Nephron progenitor cell (in vitro differentiated cells): ENCODE data around the gene USP31.

ENCODE experiments used
- DNase-seq: peaks from one replicate; pipeline ENCODE4 v3.0.0; 2021
- H3K27ac Mint-ChIP-seq: 2 replicates; pipeline ENCODE4 v1.8.0; 2021; ENCODE audit warnings: mild to moderate bottlenecking, moderate library complexity, mixed read lengths
- H3K27me3 Mint-ChIP-seq: 2 replicates; pipeline ENCODE4 v1.8.0; 2021; ENCODE audit warnings: mild to moderate bottlenecking, low read depth, mixed read lengths; ENCODE audit not compliant: poor library complexity
- H3K36me3 Mint-ChIP-seq: 2 replicates; pipeline ENCODE4 v1.8.0; 2021; ENCODE audit warnings: low read depth, mixed read lengths
- H3K4me1 Mint-ChIP-seq: 2 replicates; pipeline ENCODE4 v1.8.0; 2021; ENCODE audit warnings: mixed read lengths
- H3K4me3 Mint-ChIP-seq: 2 replicates; pipeline ENCODE4 v1.8.0; 2021; ENCODE audit warnings: mild to moderate bottlenecking, moderate library complexity, mixed read lengths
- H3K9me3 Mint-ChIP-seq: 2 replicates; pipeline ENCODE4 v1.8.0; 2021; ENCODE audit warnings: mild to moderate bottlenecking, moderate library complexity, mixed read lengths
- CTCF ChIP-seq: fragments of 200-600 bp; sonication (generic); IDR thresholded peaks from 2 replicates; pipeline ENCODE4 v1.5.0; 2021; ENCODE audit warnings: antibody characterized with exemption

The USP31 gene

GRCh38 chr16:23182206-23182678, 33.0 kb upstream of the USP31 start:
- Mint-ChIP-seq H3K27ac (no peak overlapping the region), H3K9me3 (no peaks in the 10 kb centered on the region), H3K4me3 (peak overlapping the region; percentile 63), H3K27me3 (peaks cover 85% of the 10 kb centered on the region), H3K4me1 (peaks cover 5% of the 10 kb centered on the region), H3K36me3 (no peaks in the 10 kb centered on the region)
- TF ChIP-seq CTCF: peak; percentile 80
- DNase-seq: peak; percentile 81

GRCh38 chr16:23181506-23181905, 32.3 kb upstream of the USP31 start:
- no peaks in the 10 kb centered on the region for H3K36me3 Mint-ChIP-seq
- no peak overlapping the region for H3K4me3 Mint-ChIP-seq
- no peak for DNase-seq
- H3K27ac Mint-ChIP-seq: no peak overlapping the region
- peaks cover 78% of the 10 kb centered on the region for H3K27me3 Mint-ChIP-seq
- no peak for TF ChIP-seq CTCF
- no peaks in the 10 kb centered on the region for H3K9me3 Mint-ChIP-seq
- H3K4me1 Mint-ChIP-seq: peaks cover 5% of the 10 kb centered on the region

- no peak overlapping the region for H3K4me3 Mint-ChIP-seq
- H3K9me3 Mint-ChIP-seq: no peaks in the 10 kb centered on the region
- no peak for DNase-seq
- H3K36me3 Mint-ChIP-seq: no peaks in the 10 kb centered on the region
- H3K27ac Mint-ChIP-seq: no peak overlapping the region
- H3K4me1 Mint-ChIP-seq: no peaks in the 10 kb centered on the region
- H3K27me3 Mint-ChIP-seq: peaks cover 44% of the 10 kb centered on the region
- no peak for TF ChIP-seq CTCF
Observed at GRCh38 chr16:23175651-23176050, 26.4 kb upstream of the USP31 start.

- no peaks in the 10 kb centered on the region for H3K9me3 Mint-ChIP-seq
- no peak overlapping the region for H3K4me3 Mint-ChIP-seq
- no peak for TF ChIP-seq CTCF
- H3K36me3 Mint-ChIP-seq: no peaks in the 10 kb centered on the region
- no peaks in the 10 kb centered on the region for H3K4me1 Mint-ChIP-seq
- H3K27me3 Mint-ChIP-seq: peaks cover 45% of the 10 kb centered on the region
- H3K27ac Mint-ChIP-seq: no peak overlapping the region
- DNase-seq: peak; percentile 43
Observed at GRCh38 chr16:23174622-23175021, 25.4 kb upstream of the USP31 start.

GRCh38 chr16:23172994-23173393, 23.7 kb upstream of the USP31 start:
- Mint-ChIP-seq H3K4me3 (no peak overlapping the region), H3K27ac (no peak overlapping the region), H3K4me1 (no peaks in the 10 kb centered on the region), H3K27me3 (peaks cover 41% of the 10 kb centered on the region), H3K36me3 (no peaks in the 10 kb centered on the region), H3K9me3 (no peaks in the 10 kb centered on the region)
- TF ChIP-seq CTCF: no peak
- no peak for DNase-seq

- Mint-ChIP-seq H3K4me3 (no peak overlapping the region), H3K27ac (no peak overlapping the region), H3K9me3 (no peaks in the 10 kb centered on the region), H3K36me3 (no peaks in the 10 kb centered on the region), H3K27me3 (peaks cover 38% of the 10 kb centered on the region), H3K4me1 (no peaks in the 10 kb centered on the region)
- TF ChIP-seq CTCF: no peak
- DNase-seq: no peak
Observed at GRCh38 chr16:23172583-23172982, 23.3 kb upstream of the USP31 start.
